Glutamatergic neuron (in vitro differentiated cells): ENCODE results near the gene SYNE2. TPM values are rescaled to one million over a fixed set of nuclear protein-coding genes. Genes with fewer than 3 reads are reported as not detected.
"Not testable (repeated sequence)": the region's sequence is repeated elsewhere in the genome, so short reads cannot be mapped to it uniquely, and the experiment has no call there.

Experiments used
- DNase-seq: peaks from one replicate; pipeline ENCODE4 v3.0.0; 2022
- H3K27ac Mint-ChIP-seq: one replicate; pipeline ENCODE4 v1.8.0; 2020; ENCODE audit warnings: mild to moderate bottlenecking, mixed read lengths, inconsistent platforms; ENCODE audit not compliant: unreplicated experiment
- H3K27me3 Mint-ChIP-seq: one replicate; pipeline ENCODE4 v1.8.0; 2020; ENCODE audit warnings: mild to moderate bottlenecking, moderate library complexity, mixed read lengths, inconsistent platforms; ENCODE audit not compliant: unreplicated experiment
- H3K36me3 Mint-ChIP-seq: one replicate; pipeline ENCODE4 v1.8.0; 2020; ENCODE audit warnings: mild to moderate bottlenecking, mixed read lengths, inconsistent platforms; ENCODE audit not compliant: unreplicated experiment
- H3K4me1 Mint-ChIP-seq: one replicate; pipeline ENCODE4 v1.8.0; 2020; ENCODE audit warnings: mild to moderate bottlenecking, low read depth, mixed read lengths, inconsistent platforms; ENCODE audit not compliant: unreplicated experiment
- H3K4me3 Mint-ChIP-seq: one replicate; pipeline ENCODE4 v1.8.0; 2020; ENCODE audit warnings: mild to moderate bottlenecking, mixed read lengths, inconsistent platforms; ENCODE audit not compliant: unreplicated experiment
- H3K9me3 Mint-ChIP-seq: one replicate; pipeline ENCODE4 v1.8.0; 2020; ENCODE audit warnings: mild to moderate bottlenecking, moderate library complexity, mixed read lengths, inconsistent platforms; ENCODE audit not compliant: unreplicated experiment
- total RNA-seq: library from RNA; stranded (reverse); fragmentation: NEBNext Ultra II Directional; extraction: Animal tissue kit (Norgen Biotek cat#: 25700); gene quantifications from one replicate; pipeline ENCODE4 v1.2.1, GENCODE V29; 2021; ENCODE audit not compliant: unreplicated experiment
- TF ChIP-seq, protein P1 (sequence below): fragments of 200-600 bp; sonication (generic); IDR thresholded peaks from one replicate; pipeline ENCODE4 v1.5.0; 2021; ENCODE audit not compliant: partially characterized antibody, unreplicated experiment

The SYNE2 gene
- total RNA-seq, 1 donor from 2014 or later: 81.7 TPM

DNA sequence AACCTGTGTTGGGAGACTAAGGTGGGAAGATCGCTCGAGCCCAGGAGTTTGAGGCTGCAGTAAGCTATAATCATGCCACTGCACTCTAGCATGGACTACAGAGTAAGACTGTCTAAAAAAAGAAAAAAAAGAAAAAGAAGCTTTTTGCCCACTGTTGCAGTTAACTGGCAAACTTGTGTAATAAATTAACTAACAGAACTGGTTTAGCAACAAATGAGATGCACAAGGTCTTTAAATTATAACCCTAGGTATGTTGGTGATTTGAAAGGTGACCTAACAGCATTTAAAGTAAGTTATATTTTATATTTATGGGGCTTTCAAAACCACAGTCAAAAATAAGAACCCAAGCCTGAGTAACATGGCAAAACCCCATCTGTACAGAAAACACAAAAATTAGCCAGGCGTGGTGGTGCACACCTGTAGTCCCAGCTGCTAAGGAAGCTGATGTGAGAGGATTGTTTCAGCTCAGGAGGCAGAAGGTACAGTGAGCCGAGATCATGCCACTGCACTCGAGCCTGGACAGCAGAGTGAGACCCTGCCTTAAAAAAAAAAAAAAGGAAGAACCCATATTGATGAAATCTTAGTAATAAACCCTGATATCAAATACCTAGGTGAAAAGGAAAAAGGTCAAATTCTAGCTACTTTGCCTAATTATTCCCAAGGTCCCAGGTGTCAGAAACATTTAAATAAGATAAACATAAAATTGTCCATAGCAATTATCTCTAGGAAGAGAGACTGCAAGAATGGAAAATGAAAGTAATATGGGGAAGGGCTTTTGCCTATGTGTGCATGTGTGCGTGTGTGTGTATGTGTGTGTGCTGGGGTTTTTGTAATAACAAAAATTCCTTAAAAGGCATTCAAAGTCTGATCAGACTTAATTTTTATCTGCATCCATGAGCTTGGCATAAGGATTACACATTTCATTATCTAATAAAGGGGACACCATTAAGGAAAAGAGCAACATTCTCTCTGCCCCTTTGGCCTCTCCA, 15.4 kb downstream of the SYNE2 start:
- no peaks in the 10 kb centered on the region for H3K36me3 Mint-ChIP-seq
- H3K27me3 Mint-ChIP-seq: peaks cover 2% of the 10 kb centered on the region
- no peak overlapping the region for H3K4me3 Mint-ChIP-seq
- no peak overlapping the region for H3K27ac Mint-ChIP-seq
- no peaks in the 10 kb centered on the region for H3K4me1 Mint-ChIP-seq
- no peaks in the 10 kb centered on the region for H3K9me3 Mint-ChIP-seq
- no peak for DNase-seq
- TF ChIP-seq, protein P1, sequence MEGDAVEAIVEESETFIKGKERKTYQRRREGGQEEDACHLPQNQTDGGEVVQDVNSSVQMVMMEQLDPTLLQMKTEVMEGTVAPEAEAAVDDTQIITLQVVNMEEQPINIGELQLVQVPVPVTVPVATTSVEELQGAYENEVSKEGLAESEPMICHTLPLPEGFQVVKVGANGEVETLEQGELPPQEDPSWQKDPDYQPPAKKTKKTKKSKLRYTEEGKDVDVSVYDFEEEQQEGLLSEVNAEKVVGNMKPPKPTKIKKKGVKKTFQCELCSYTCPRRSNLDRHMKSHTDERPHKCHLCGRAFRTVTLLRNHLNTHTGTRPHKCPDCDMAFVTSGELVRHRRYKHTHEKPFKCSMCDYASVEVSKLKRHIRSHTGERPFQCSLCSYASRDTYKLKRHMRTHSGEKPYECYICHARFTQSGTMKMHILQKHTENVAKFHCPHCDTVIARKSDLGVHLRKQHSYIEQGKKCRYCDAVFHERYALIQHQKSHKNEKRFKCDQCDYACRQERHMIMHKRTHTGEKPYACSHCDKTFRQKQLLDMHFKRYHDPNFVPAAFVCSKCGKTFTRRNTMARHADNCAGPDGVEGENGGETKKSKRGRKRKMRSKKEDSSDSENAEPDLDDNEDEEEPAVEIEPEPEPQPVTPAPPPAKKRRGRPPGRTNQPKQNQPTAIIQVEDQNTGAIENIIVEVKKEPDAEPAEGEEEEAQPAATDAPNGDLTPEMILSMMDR: no peak

DNA sequence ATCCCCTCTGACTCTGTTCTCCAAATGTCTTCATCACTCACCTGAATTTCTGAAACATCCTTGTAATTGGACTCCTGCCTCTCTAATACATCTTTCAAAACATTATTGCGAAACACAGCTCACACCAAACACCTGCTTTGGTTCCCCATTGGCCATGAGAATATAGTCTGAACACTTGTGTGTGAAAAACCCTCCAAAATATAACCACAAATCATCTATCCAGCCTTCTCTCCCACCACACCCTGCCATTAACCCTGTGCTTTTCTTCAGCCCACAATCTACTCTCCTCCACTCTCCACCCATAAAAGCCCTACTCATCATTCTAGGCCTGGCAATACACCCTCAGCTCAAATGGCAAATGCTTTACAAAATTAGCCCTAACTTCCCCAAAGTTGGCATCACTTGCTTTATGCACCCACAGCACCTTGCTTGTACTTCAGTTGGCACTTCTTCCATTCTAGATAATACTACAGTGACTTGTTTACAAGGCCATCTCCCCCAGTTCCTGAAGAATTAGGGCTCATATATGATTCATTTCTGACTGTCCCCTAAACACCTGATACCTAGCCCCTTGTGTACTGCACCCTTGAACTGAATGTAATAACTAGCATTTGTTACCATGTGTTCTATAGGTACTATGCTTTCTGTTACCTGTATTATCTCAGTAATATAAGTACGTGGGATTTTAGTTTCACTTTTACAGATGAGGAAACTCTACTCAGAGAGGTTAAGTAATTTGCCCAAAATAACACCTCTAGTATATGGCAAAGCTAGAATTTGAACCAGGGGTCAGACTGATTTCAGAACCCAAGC, 17.3 kb downstream of the SYNE2 start:
- H3K4me3 Mint-ChIP-seq, H3K27me3 Mint-ChIP-seq, DNase-seq, H3K36me3 Mint-ChIP-seq, H3K4me1 Mint-ChIP-seq, H3K9me3 Mint-ChIP-seq, H3K27ac Mint-ChIP-seq: not testable (repeated sequence)

DNA sequence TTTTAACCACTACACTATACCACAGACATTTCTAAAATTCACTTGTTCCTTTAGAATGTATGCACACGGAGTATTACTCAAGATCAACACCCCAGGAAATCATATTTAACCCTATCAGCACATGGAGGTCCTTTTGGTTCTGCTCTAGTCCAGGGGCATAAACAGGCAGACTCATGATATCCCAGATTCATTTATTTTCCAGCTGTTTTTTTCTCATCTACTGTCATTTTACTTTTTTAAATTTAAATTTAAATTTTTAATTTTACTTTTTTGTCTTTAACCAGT, 17.9 kb downstream of the SYNE2 start:
- H3K4me3 Mint-ChIP-seq, DNase-seq, H3K9me3 Mint-ChIP-seq, H3K27ac Mint-ChIP-seq, H3K27me3 Mint-ChIP-seq, H3K4me1 Mint-ChIP-seq, H3K36me3 Mint-ChIP-seq: not testable (repeated sequence)

DNA sequence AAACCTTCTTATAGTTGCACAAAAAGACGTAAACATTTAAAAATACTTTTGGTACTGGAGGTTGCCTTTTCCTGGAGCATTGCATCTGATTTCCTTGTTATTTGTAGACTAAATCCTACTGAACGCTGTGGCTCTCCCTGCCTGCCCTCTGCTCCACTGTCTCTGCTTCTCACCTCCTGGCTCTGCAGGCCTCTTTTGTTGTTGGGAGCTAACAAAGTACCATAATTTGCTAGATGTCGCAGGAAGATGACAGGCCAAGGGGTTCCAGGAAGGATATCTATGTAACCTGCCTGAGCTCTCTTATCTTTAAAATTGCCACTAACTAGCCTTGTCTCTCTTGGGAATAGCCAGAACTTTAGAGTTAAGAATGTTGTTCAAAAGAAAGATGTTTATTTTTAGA, 21.4 kb downstream of the SYNE2 start:
- no peak overlapping the region for H3K4me3 Mint-ChIP-seq
- H3K9me3 Mint-ChIP-seq: peaks cover 2% of the 10 kb centered on the region
- H3K36me3 Mint-ChIP-seq: no peaks in the 10 kb centered on the region
- H3K27me3 Mint-ChIP-seq: peaks cover 2% of the 10 kb centered on the region
- no peak for DNase-seq
- H3K27ac Mint-ChIP-seq: no peak overlapping the region
- TF ChIP-seq, protein P1: no peak
- peaks cover 8% of the 10 kb centered on the region for H3K4me1 Mint-ChIP-seq

DNA sequence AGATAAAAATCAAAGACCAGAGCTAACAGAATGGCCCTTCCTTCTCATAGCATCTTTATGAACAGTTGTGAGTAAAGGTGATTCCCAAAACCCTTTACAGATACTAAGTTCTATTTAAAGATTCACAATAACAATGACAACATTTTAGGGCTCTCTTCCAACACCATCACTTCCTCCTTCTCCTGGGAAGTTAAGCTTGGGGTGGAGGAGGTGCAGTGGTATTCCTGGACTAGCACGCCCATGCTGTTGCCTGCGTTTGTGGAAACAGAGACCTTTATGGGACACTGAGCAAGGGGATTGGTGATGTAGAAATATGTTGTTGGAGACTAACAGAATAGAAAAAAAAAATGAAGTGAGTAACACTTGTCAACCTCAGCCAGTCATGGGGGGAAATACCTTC, 22.5 kb downstream of the SYNE2 start:
- no peaks in the 10 kb centered on the region for H3K36me3 Mint-ChIP-seq
- TF ChIP-seq, protein P1: no peak
- no peak for DNase-seq
- peaks cover 2% of the 10 kb centered on the region for H3K9me3 Mint-ChIP-seq
- H3K27me3 Mint-ChIP-seq: peaks cover 4% of the 10 kb centered on the region
- H3K27ac Mint-ChIP-seq: no peak overlapping the region
- no peak overlapping the region for H3K4me3 Mint-ChIP-seq
- H3K4me1 Mint-ChIP-seq: peaks cover 8% of the 10 kb centered on the region

DNA sequence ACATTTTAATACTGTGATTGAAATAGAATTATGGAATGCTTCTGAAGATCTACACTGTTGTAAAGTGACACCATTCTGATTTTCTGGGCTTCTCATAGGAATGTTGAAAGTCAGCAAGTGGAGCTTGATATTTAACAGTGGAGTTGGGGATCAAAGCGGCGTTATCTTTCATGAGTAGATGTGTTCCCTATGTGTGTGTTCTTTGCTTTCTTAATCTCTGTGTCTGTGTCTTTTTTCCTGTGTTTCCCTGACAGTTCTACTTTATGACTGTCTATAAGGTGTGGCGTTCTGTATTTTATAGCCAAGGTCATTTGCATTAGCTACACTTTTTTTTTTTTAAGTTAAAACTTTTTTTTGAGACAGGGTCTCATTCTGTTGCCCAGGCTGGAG, 24.7 kb downstream of the SYNE2 start:
- no peak overlapping the region for H3K4me3 Mint-ChIP-seq
- H3K27ac Mint-ChIP-seq: no peak overlapping the region
- H3K36me3 Mint-ChIP-seq: no peaks in the 10 kb centered on the region
- peaks cover 2% of the 10 kb centered on the region for H3K9me3 Mint-ChIP-seq
- H3K4me1 Mint-ChIP-seq: peaks cover 8% of the 10 kb centered on the region
- peaks cover 4% of the 10 kb centered on the region for H3K27me3 Mint-ChIP-seq
- DNase-seq: no peak
- TF ChIP-seq, protein P1: no peak
